ENCODE results near the gene PPP2R2B.

Gene PPP2R2B

GRCh38 chr5:146582051-146582596, 296.4 kb downstream of the PPP2R2B start:
- no peak for TF ChIP-seq L3MBTL2 (conservative IDR thresholded peaks at IDR 0.05)
- no peak for TF ChIP-seq ELF4 (IDR thresholded peaks at IDR 0.05)
- no peak for TF ChIP-seq CTBP1 (IDR thresholded peaks at IDR 0.05; ENCODE audit: borderline replicate concordance)
- TF ChIP-seq FOXM1 (IDR thresholded peaks at IDR 0.05; ENCODE audit: borderline replicate concordance) = no peak
- TF ChIP-seq LEF1 (IDR thresholded peaks at IDR 0.05; ENCODE audit: borderline replicate concordance) = no peak
- TF ChIP-seq SP1 (IDR thresholded peaks at IDR 0.05) = no peak
- TF ChIP-seq FOXK2 (IDR thresholded peaks at IDR 0.05) = no peak
- TF ChIP-seq FOXA1 (IDR thresholded peaks at IDR 0.05) = no peak
- TF ChIP-seq BHLHE40 (IDR thresholded peaks at IDR 0.05; ENCODE audit: borderline replicate concordance) = no peak
- TF ChIP-seq SUZ12 (IDR thresholded peaks at IDR 0.05) = no peak
- TF ChIP-seq HDGF (IDR thresholded peaks at IDR 0.05; ENCODE audit: borderline replicate concordance) = no peak
- no peak for TF ChIP-seq ARNT (IDR thresholded peaks at IDR 0.05)
- ChIA-PET CTCF (no interaction called here), POLR2A (no interaction called here)
- no peak for DNase-seq (ENCODE audit: extremely low spot score)

GRCh38 chr5:146580237-146580636, 298.3 kb downstream of the PPP2R2B start:
- CTCF ChIA-PET = no interaction called here
- no peak for TF ChIP-seq ZNF384 (IDR thresholded peaks at IDR 0.05)
- TF ChIP-seq LEF1 (IDR thresholded peaks at IDR 0.05; ENCODE audit: borderline replicate concordance) = no peak
- TF ChIP-seq CTBP1 (IDR thresholded peaks at IDR 0.05; ENCODE audit: borderline replicate concordance) = no peak
- TF ChIP-seq HDGF (IDR thresholded peaks at IDR 0.05; ENCODE audit: borderline replicate concordance) = no peak
- TF ChIP-seq TARDBP (IDR thresholded peaks at IDR 0.05) = no peak
- TF ChIP-seq ELF4 (IDR thresholded peaks at IDR 0.05) = no peak
- no peak for TF ChIP-seq BHLHE40 (IDR thresholded peaks at IDR 0.05; ENCODE audit: borderline replicate concordance)
- TF ChIP-seq FOXM1 (IDR thresholded peaks at IDR 0.05; ENCODE audit: borderline replicate concordance) = no peak
- TF ChIP-seq L3MBTL2 (conservative IDR thresholded peaks at IDR 0.05) = no peak
- no peak for TF ChIP-seq SP1 (IDR thresholded peaks at IDR 0.05)
- TF ChIP-seq, protein P1, sequence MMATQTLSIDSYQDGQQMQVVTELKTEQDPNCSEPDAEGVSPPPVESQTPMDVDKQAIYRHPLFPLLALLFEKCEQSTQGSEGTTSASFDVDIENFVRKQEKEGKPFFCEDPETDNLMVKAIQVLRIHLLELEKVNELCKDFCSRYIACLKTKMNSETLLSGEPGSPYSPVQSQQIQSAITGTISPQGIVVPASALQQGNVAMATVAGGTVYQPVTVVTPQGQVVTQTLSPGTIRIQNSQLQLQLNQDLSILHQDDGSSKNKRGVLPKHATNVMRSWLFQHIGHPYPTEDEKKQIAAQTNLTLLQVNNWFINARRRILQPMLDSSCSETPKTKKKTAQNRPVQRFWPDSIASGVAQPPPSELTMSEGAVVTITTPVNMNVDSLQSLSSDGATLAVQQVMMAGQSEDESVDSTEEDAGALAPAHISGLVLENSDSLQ (IDR thresholded peaks at IDR 0.05) = no peak
- no peak for TF ChIP-seq FOXA1 (IDR thresholded peaks at IDR 0.05)
- TF ChIP-seq SUZ12 (IDR thresholded peaks at IDR 0.05) = no peak
- no peak for TF ChIP-seq ARNT (IDR thresholded peaks at IDR 0.05)
- TF ChIP-seq NFRKB (IDR thresholded peaks at IDR 0.05) = no peak
- no peak for TF ChIP-seq FOXK2 (IDR thresholded peaks at IDR 0.05)
- no peak for DNase-seq (ENCODE audit: extremely low spot score)
- POLR2A ChIA-PET = no interaction called here

- ChIA-PET POLR2A (no interaction called here), CTCF (interaction anchor here (0.6 kb wide), 1 partner anchor 717 kb away, joined by 3 read pairs; no protein-coding TSS in a partner anchor)
- no peak for DNase-seq (ENCODE audit: extremely low spot score)
- TF ChIP-seq, protein P1 (IDR thresholded peaks at IDR 0.05) = no peak
- TF ChIP-seq CTBP1 (IDR thresholded peaks at IDR 0.05; ENCODE audit: borderline replicate concordance) = no peak
- TF ChIP-seq TARDBP (IDR thresholded peaks at IDR 0.05) = no peak
- no peak for TF ChIP-seq FOXK2 (IDR thresholded peaks at IDR 0.05)
- no peak for TF ChIP-seq ARNT (IDR thresholded peaks at IDR 0.05)
- TF ChIP-seq FOXA1 (IDR thresholded peaks at IDR 0.05) = no peak
- TF ChIP-seq SP1 (IDR thresholded peaks at IDR 0.05) = no peak
- no peak for TF ChIP-seq L3MBTL2 (conservative IDR thresholded peaks at IDR 0.05)
Measured at GRCh38 chr5:146574713-146575112, 303.8 kb downstream of the PPP2R2B start.

DNA sequence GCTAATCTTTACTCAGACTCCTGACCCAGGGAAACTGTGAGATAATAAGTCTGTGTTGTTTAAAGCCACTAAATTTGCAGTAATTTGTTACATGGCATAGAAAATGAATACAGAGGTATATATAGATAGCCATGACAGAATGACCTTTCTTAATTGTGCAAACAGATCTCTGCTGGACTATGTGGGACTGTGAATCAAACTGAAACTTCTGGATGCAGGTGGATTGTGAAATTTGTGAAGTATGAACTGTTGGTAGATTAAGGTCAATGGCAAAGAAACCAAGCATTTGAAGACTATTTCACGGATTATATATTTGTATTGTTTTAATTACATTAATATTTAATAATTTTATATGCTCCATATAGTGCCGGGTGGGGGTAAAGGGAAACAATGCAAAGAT, 310.4 kb downstream of the PPP2R2B start:
- CTCF ChIA-PET = interaction anchor here (0.6 kb wide), 1 partner anchor 35 kb away, joined by 3 read pairs; no protein-coding TSS in a partner anchor
- TF ChIP-seq SP1 (IDR thresholded peaks at IDR 0.05) (no peak), ELF4 (IDR thresholded peaks at IDR 0.05) (no peak), ARNT (IDR thresholded peaks at IDR 0.05) (no peak), HDGF (IDR thresholded peaks at IDR 0.05; ENCODE audit: borderline replicate concordance) (no peak), ZNF384 (IDR thresholded peaks at IDR 0.05) (no peak), FOXA1 (IDR thresholded peaks at IDR 0.05) (no peak), CTBP1 (IDR thresholded peaks at IDR 0.05; ENCODE audit: borderline replicate concordance) (no peak), FOXM1 (IDR thresholded peaks at IDR 0.05; ENCODE audit: borderline replicate concordance) (no peak), LEF1 (IDR thresholded peaks at IDR 0.05; ENCODE audit: borderline replicate concordance) (no peak), TARDBP (IDR thresholded peaks at IDR 0.05) (no peak), NFRKB (IDR thresholded peaks at IDR 0.05) (no peak)
- POLR2A ChIA-PET = no interaction called here

DNA sequence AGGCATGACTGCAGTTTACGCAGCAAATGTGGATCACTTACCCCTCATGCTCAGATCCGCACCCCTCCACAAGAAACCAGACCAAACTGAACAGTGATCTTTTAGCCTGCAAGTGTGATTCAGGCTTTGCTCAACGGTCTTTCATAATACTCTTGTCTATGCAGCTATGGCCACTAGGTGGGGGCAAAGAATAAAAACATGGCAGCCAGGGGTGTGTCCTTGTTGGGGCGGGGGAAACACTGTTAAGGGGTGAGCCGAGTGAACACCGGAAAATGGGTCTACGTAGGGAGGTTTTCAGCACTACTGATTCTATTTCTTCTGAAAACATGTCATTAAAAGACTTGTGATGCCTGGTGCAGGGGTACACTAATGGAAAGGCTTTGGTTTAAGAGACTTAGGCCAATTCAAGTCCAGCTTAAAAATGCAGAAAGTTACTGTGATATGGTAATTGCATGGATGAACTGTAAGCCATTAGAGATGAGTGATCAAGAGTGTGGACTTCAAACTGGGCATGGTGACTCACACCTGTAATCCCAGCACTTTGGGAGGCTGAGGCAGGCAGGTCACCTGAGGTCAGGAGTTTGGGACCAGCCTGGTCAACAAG, 312.7 kb downstream of the PPP2R2B start:
- TF ChIP-seq LEF1 (IDR thresholded peaks at IDR 0.05; ENCODE audit: borderline replicate concordance) (no peak), BHLHE40 (IDR thresholded peaks at IDR 0.05; ENCODE audit: borderline replicate concordance) (no peak), SP1 (IDR thresholded peaks at IDR 0.05) (no peak), NFRKB (IDR thresholded peaks at IDR 0.05) (no peak), SUZ12 (IDR thresholded peaks at IDR 0.05) (no peak), FOXK2 (IDR thresholded peaks at IDR 0.05) (no peak), ZNF384 (IDR thresholded peaks at IDR 0.05) (no peak), ARNT (IDR thresholded peaks at IDR 0.05) (no peak), CTBP1 (IDR thresholded peaks at IDR 0.05; ENCODE audit: borderline replicate concordance) (no peak), FOXM1 (IDR thresholded peaks at IDR 0.05; ENCODE audit: borderline replicate concordance) (no peak), L3MBTL2 (conservative IDR thresholded peaks at IDR 0.05) (no peak), ELF4 (IDR thresholded peaks at IDR 0.05) (no peak)
- TF ChIP-seq, protein P1 (IDR thresholded peaks at IDR 0.05) = no peak
- POLR2A ChIA-PET = no interaction called here
- CTCF ChIA-PET = interaction anchor here (0.6 to 1.5 kb wide), 5 partner anchors 20 to 879 kb away, joined by 3 to 4 read pairs (median 3); no protein-coding TSS in a partner anchor
- DNase-seq (ENCODE audit: extremely low spot score) = peak; percentile 60

More for the DNA sequence above, 310.4 kb downstream of the PPP2R2B start:
- DNase-seq (ENCODE audit: extremely low spot score) = no peak
